ENCODE data around the gene PABPN1L. TPM values are rescaled to one million over a fixed set of nuclear protein-coding genes. Genes with fewer than 3 reads are reported as not detected.

The PABPN1L gene
- total RNA-seq, 1 donor from 2014 or later, result not detected

- Histone ChIP-seq H3K9me3 (no peaks in the 10 kb centered on the region), H3K27ac (no peak overlapping the region), H3K4me1 (no peaks in the 10 kb centered on the region), H3K36me3 (peaks cover 0 to 24% of the 10 kb centered on the region in 2 donors), H3K4me3 (no peak overlapping the region), H3K27me3 (no peaks in the 10 kb centered on the region)
- no peak for DNase-seq (ENCODE audit: extremely low spot score in 2 of 2)
- intact Hi-C loops (cut with DNase I), result no loop called here
- TF ChIP-seq POLR2A (IDR thresholded peaks at IDR 0.05), result no peak
These were observed 26.5 kb downstream of the PABPN1L start for GRCh38 chr16:88839745-88840599.

GRCh38 chr16:88839026-88839529 is 27.4 kb downstream of the PABPN1L start:
- no peak for DNase-seq (ENCODE audit: extremely low spot score in 2 of 2)
- no peaks in the 10 kb centered on the region for H3K27me3 ChIP-seq
- no peaks in the 10 kb centered on the region for H3K4me1 ChIP-seq
- intact Hi-C loops (cut with DNase I), result no loop called here
- peaks cover 0 to 24% of the 10 kb centered on the region in 2 donors for H3K36me3 ChIP-seq
- no peak overlapping the region for H3K27ac ChIP-seq
- TF ChIP-seq POLR2A (IDR thresholded peaks at IDR 0.05) (no peak), POLR2AphosphoS5 (IDR thresholded peaks at IDR 0.05; ENCODE audit: insufficient read depth in 1 of 2, low read depth in 1 of 2) (no peak), CTCF (IDR thresholded peaks at IDR 0.05) (no peak)
- no peaks in the 10 kb centered on the region for H3K9me3 ChIP-seq
- H3K4me3 ChIP-seq, result no peak overlapping the region

GRCh38 chr16:88838566-88838965 is 27.9 kb downstream of the PABPN1L start:
- no peak overlapping the region for H3K4me3 ChIP-seq
- H3K27ac ChIP-seq, result no peak overlapping the region
- H3K9me3 ChIP-seq, result no peaks in the 10 kb centered on the region
- TF ChIP-seq CTCF (IDR thresholded peaks at IDR 0.05) (no peak), POLR2A (IDR thresholded peaks at IDR 0.05) (no peak), POLR2AphosphoS5 (IDR thresholded peaks at IDR 0.05; ENCODE audit: insufficient read depth in 1 of 2, low read depth in 1 of 2) (no peak)
- no peaks in the 10 kb centered on the region for H3K27me3 ChIP-seq
- H3K36me3 ChIP-seq, result peaks cover 0 to 24% of the 10 kb centered on the region in 2 donors
- DNase-seq (ENCODE audit: extremely low spot score in 2 of 2), result no peak
- intact Hi-C loops (cut with DNase I), result no loop called here
- no peaks in the 10 kb centered on the region for H3K4me1 ChIP-seq

- Histone ChIP-seq H3K36me3 (peaks cover 0 to 24% of the 10 kb centered on the region in 2 donors), H3K4me3 (no peak overlapping the region)
These were observed 28.7 kb downstream of the PABPN1L start for GRCh38 chr16:88837806-88838205.

GRCh38 chr16:88836791-88837190 is 29.7 kb downstream of the PABPN1L start:
- Histone ChIP-seq H3K4me3 (no peak overlapping the region), H3K36me3 (peaks cover 0 to 24% of the 10 kb centered on the region in 2 donors)

More at GRCh38 chr16:88837806-88838205, 28.7 kb downstream of the PABPN1L start:
- DNase-seq (ENCODE audit: extremely low spot score in 2 of 2), result no peak
- Histone ChIP-seq H3K27ac (no peak overlapping the region), H3K9me3 (no peaks in the 10 kb centered on the region), H3K4me1 (no peaks in the 10 kb centered on the region), H3K27me3 (no peaks in the 10 kb centered on the region)
- TF ChIP-seq CTCF (IDR thresholded peaks at IDR 0.05), result no peak
- TF ChIP-seq POLR2AphosphoS5 (IDR thresholded peaks at IDR 0.05; ENCODE audit: insufficient read depth in 1 of 2, low read depth in 1 of 2), result no peak
- TF ChIP-seq POLR2A (IDR thresholded peaks at IDR 0.05), result no peak
- intact Hi-C loops (cut with DNase I), result no loop called here

More at GRCh38 chr16:88836791-88837190, 29.7 kb downstream of the PABPN1L start:
- intact Hi-C loops (cut with DNase I), result no loop called here
- no peaks in the 10 kb centered on the region for H3K4me1 ChIP-seq
- H3K27me3 ChIP-seq, result no peaks in the 10 kb centered on the region
- TF ChIP-seq POLR2A (IDR thresholded peaks at IDR 0.05), result no peak
- no peak for TF ChIP-seq CTCF (IDR thresholded peaks at IDR 0.05)
- TF ChIP-seq POLR2AphosphoS5 (IDR thresholded peaks at IDR 0.05; ENCODE audit: insufficient read depth in 1 of 2, low read depth in 1 of 2), result no peak
- H3K9me3 ChIP-seq, result no peaks in the 10 kb centered on the region
- DNase-seq (ENCODE audit: extremely low spot score in 2 of 2), result no peak
- H3K27ac ChIP-seq, result no peak overlapping the region

Data from vagina (tissue), 2 donors.